Ovary (tissue), 3 donors: ENCODE results near the gene KRT79.

Experiments used
- POLR2A ChIP-seq: fragments of 450-650 bp; IDR thresholded peaks from one replicate; pipeline ENCODE4 v1.6.1; 2017; ENCODE audit warnings: antibody characterized with exemption, mild to moderate bottlenecking, moderate library complexity
- TF ChIP-seq, protein P1 (sequence below), 3 donors: fragments of 450-650 bp in 2 of 3; fragments of 200-600 bp in 1 of 3; IDR thresholded peaks; one replicate each; pipeline versions ENCODE4 v1.5.1 to v1.8.0; 2016 to 2022; ENCODE audit warnings: antibody characterized with exemption in 3 of 3, mild to moderate bottlenecking in 1 of 3
- donor health status: DM: no; HTN: no; CAD: no.

- TF ChIP-seq, protein P1, sequence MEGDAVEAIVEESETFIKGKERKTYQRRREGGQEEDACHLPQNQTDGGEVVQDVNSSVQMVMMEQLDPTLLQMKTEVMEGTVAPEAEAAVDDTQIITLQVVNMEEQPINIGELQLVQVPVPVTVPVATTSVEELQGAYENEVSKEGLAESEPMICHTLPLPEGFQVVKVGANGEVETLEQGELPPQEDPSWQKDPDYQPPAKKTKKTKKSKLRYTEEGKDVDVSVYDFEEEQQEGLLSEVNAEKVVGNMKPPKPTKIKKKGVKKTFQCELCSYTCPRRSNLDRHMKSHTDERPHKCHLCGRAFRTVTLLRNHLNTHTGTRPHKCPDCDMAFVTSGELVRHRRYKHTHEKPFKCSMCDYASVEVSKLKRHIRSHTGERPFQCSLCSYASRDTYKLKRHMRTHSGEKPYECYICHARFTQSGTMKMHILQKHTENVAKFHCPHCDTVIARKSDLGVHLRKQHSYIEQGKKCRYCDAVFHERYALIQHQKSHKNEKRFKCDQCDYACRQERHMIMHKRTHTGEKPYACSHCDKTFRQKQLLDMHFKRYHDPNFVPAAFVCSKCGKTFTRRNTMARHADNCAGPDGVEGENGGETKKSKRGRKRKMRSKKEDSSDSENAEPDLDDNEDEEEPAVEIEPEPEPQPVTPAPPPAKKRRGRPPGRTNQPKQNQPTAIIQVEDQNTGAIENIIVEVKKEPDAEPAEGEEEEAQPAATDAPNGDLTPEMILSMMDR (IDR thresholded peaks at IDR 0.05): no peak
- no peak for TF ChIP-seq POLR2A
Observed at GRCh38 chr12:52814710-52815155, 19.4 kb downstream of the KRT79 start.
